Hematopoietic multipotent progenitor cell treated with erythropoietin and hydrocortisone succinate and interleukin-3 and kit ligand, for 4 days (in vitro differentiated cells): ENCODE measurements around the gene APOC3.
"Not testable (repeated sequence)": the region's sequence is repeated elsewhere in the genome, so short reads cannot be mapped to it uniquely, and the experiment has no call there.

ENCODE experiments used
- DNase-seq: peaks from one replicate; pipeline ENCODE4 v3.0.0-alpha.2; 2015

Gene APOC3

GRCh38 chr11:116832350-116833290, 2.9 kb downstream of the APOC3 start:
- no peak for DNase-seq

- no peak for DNase-seq
Measured at GRCh38 chr11:116833491-116833815, 3.7 kb downstream of the APOC3 start.

- no peak for DNase-seq
Measured at GRCh38 chr11:116833816-116834534, 4.3 kb downstream of the APOC3 start.

- not testable (repeated sequence) for DNase-seq
Measured at GRCh38 chr11:116834535-116835041, 4.9 kb downstream of the APOC3 start.

GRCh38 chr11:116835042-116835772, 5.5 kb downstream of the APOC3 start:
- peak; percentile 74 for DNase-seq

GRCh38 chr11:116835791-116836631, 6.3 kb downstream of the APOC3 start:
- peak; percentile 97 for DNase-seq

- DNase-seq, result no peak
Measured at GRCh38 chr11:116836632-116836991, 6.9 kb downstream of the APOC3 start.

- no peak for DNase-seq
Measured at GRCh38 chr11:116837231-116838091, 7.8 kb downstream of the APOC3 start, which contains the start of gene APOA1. TSS of gene APOA1 (minus strand) at chr11:116837622. CDS start at chr11:116837387, 235 bp downstream.

- DNase-seq, result no peak
Measured at GRCh38 chr11:116838321-116839084, 8.8 kb downstream of the APOC3 start.

- peak; percentile 49 for DNase-seq
Measured at GRCh38 chr11:116840224-116840745, 10.6 kb downstream of the APOC3 start.

GRCh38 chr11:116840746-116841296, 11.1 kb downstream of the APOC3 start:
- DNase-seq, result no peak

- no peak for DNase-seq
Measured at GRCh38 chr11:116842117-116842516, 12.4 kb downstream of the APOC3 start.

GRCh38 chr11:116842909-116843308, 13.2 kb downstream of the APOC3 start:
- no peak for DNase-seq

GRCh38 chr11:116843661-116844060, 14.0 kb downstream of the APOC3 start:
- DNase-seq, result no peak

- DNase-seq, result no peak
Measured at GRCh38 chr11:116844722-116845121, 15.0 kb downstream of the APOC3 start.

GRCh38 chr11:116847612-116848011, 17.9 kb downstream of the APOC3 start:
- no peak for DNase-seq

- DNase-seq, result no peak
Measured at GRCh38 chr11:116849060-116849459, 19.4 kb downstream of the APOC3 start.

GRCh38 chr11:116849486-116849885, 19.8 kb downstream of the APOC3 start:
- peak; percentile 56 for DNase-seq

GRCh38 chr11:116851626-116852025, 21.9 kb downstream of the APOC3 start:
- peak; percentile 87 for DNase-seq
